ENCODE results near the gene SNX17. TPM values are rescaled to one million over a fixed set of nuclear protein-coding genes. Genes with fewer than 3 reads are reported as not detected.

The SNX17 gene
- total RNA-seq, 1 donor: 169 TPM

- no peak for TF ChIP-seq CTCF (IDR thresholded peaks at IDR 0.05; ENCODE audit: insufficient read depth, low read depth, low read length)
- H3K4me3 ChIP-seq (ENCODE audit: low read depth, low read length): peak overlapping the region; percentile 88
- peak; percentile 79 for DNase-seq (ENCODE audit: low read depth)
Observed at GRCh38 chr2:27370816-27371620, 602 bp downstream of the SNX17 start.

DNA sequence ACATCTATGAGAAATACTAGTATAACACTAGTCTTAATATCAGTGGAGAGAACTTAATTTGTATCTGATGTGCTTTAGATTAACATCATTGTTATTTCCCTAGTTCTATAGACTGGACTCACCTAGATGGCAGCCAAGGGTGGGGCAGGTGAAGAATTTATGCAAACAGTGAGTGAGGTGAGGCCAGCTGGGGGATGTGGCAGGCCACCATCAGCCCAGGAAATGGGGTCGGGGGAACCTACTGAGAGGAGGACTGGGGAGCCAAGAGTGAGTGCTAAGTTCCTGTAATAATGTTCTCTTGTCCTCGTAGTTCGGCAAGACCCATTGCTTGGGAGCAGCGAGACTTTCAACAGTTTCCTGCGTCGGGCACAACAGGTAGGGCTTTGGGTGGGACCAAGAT is 2.5 kb downstream of the SNX17 start:
- H3K4me3 ChIP-seq (ENCODE audit: low read depth, low read length): no peak overlapping the region
- TF ChIP-seq CTCF (IDR thresholded peaks at IDR 0.05; ENCODE audit: insufficient read depth, low read depth, low read length): no peak
- no peak for DNase-seq (ENCODE audit: low read depth)

GRCh38 chr2:27373567-27373966 is 3.2 kb downstream of the SNX17 start:
- no peak overlapping the region for H3K4me3 ChIP-seq (ENCODE audit: low read depth, low read length)
- no peak for DNase-seq (ENCODE audit: low read depth)
- no peak for TF ChIP-seq CTCF (IDR thresholded peaks at IDR 0.05; ENCODE audit: insufficient read depth, low read depth, low read length)

DNA sequence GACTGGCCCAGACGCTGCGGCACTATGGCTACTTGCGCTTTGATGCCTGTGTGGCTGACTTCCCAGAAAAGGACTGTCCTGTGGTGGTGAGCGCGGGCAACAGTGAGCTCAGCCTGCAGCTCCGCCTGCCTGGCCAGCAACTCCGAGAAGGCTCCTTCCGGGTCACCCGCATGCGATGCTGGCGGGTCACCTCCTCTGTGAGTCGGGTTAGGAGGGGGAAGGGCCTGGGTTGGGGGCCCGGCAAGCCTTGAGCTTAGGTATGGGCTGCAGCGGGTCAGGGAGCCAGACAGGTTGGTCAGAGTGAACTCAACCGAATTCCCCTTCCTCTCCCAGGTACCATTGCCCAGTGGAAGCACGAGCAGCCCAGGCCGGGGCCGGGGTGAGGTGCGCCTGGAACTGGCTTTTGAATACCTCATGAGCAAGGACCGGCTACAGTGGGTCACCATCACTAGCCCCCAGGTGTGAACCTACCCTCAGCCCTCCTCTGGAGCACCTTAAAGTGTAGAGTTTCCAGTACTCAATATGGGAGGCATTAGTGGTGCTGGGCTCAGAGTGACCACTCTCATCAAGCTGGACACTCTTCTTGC is 5.2 kb downstream of the SNX17 start:
- TF ChIP-seq CTCF (IDR thresholded peaks at IDR 0.05; ENCODE audit: insufficient read depth, low read depth, low read length): no peak
- no peak for DNase-seq (ENCODE audit: low read depth)
- no peak overlapping the region for H3K4me3 ChIP-seq (ENCODE audit: low read depth, low read length)

GRCh38 chr2:27376151-27376865 is 5.9 kb downstream of the SNX17 start:
- no peak for TF ChIP-seq CTCF (IDR thresholded peaks at IDR 0.05; ENCODE audit: insufficient read depth, low read depth, low read length)
- DNase-seq (ENCODE audit: low read depth): no peak

DNA sequence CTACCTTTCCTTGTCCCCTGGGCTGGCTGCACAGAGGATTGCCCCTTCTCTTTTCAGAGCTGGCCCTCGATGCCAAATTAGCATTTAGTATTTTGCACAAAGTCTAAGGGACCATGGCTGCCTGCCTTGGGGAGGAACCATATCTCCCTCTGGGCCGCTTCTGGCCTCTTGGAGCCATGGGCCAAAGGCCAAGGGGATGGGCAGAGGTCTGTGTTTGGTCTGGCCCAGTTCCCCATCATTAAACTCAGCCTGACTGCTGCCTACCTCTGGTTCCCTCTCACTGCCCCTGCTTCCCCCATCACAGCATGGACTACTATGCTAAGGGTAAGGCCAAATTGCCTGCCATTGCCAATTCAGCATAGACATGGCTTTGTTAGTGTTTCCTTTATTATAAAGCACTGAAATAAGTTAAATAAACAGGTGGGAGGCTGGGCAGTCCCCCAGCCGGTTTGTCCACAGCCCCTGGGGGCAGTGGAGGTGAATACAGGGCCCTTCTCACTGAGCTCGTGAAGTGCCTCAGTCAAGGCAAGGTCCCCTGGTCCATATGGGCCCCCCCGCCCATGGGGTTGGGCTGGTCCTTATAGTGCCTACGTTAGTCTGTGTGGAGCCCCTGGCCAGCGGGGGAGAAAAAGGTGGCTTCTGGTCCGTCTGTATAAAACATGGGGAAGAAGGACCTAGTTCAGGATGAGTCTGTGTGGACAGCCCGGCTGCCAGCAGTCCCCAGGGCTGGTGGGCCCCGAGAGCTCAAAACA is 6.6 kb downstream of the SNX17 start:
- H3K4me3 ChIP-seq (ENCODE audit: low read depth, low read length): no peak overlapping the region
- DNase-seq (ENCODE audit: low read depth): no peak
- TF ChIP-seq CTCF (IDR thresholded peaks at IDR 0.05; ENCODE audit: insufficient read depth, low read depth, low read length): no peak

More at GRCh38 chr2:27376151-27376865, 5.9 kb downstream of the SNX17 start:
- H3K4me3 ChIP-seq (ENCODE audit: low read depth, low read length): no peak overlapping the region

All from fibroblast of villous mesenchyme (primary cell).